HG03354 (cell line): ENCODE data around the gene MPP1.

ENCODE experiments used
- ATAC-seq: cut with Tn5 transposase; IDR thresholded peaks from one replicate; pipeline ENCODE4 v1.9.1; 2021; ENCODE audit warnings: mild to moderate bottlenecking; ENCODE audit not compliant: unreplicated experiment, poor library complexity, severe bottlenecking

The MPP1 gene

GRCh38 chrX:154815274-154815818, 10.1 kb upstream of the MPP1 start:
- ATAC-seq, result no peak

- ATAC-seq, result no peak
Observed at GRCh38 chrX:154813801-154814200, 8.5 kb upstream of the MPP1 start.

GRCh38 chrX:154812341-154813101, 7.2 kb upstream of the MPP1 start:
- ATAC-seq, result no peak

GRCh38 chrX:154809939-154810665, 4.8 kb upstream of the MPP1 start:
- ATAC-seq, result no peak

DNA sequence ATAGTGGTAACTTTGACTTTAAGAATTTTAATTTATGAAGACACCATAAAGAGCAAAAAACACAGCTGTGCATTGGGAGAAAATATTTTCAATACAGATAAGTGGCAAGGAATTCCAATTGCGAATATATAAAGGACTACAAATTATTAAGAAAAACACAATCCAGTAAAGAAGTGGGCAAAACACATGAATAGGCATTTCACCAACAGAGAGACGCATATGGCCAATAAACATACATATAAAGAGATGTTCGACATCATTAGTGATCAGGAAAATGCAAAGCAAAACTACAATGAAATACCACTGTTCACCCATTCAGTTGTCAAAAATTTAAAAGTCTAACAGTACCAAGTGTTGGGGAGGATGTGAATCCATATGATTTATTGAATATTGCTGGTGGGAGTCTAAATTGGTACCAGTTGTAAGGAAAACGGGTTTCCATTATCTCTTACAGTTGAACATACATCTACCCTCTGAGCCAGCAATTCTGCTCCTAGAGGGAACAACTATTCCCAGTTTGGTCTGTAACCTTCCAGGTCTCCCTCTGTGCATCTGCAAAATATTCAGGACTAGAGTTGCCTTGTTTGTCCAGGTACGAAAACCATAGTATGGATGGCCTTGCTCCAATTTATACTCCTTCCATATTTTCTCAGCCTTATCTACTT, 1.7 kb upstream of the MPP1 start:
- ATAC-seq, result no peak

- no peak for ATAC-seq
Observed at GRCh38 chrX:154805696-154806091, 409 bp upstream of the MPP1 start.

- ATAC-seq, result peak; percentile 6
Observed at GRCh38 chrX:154804261-154804956, 876 bp downstream of the MPP1 start.

DNA sequence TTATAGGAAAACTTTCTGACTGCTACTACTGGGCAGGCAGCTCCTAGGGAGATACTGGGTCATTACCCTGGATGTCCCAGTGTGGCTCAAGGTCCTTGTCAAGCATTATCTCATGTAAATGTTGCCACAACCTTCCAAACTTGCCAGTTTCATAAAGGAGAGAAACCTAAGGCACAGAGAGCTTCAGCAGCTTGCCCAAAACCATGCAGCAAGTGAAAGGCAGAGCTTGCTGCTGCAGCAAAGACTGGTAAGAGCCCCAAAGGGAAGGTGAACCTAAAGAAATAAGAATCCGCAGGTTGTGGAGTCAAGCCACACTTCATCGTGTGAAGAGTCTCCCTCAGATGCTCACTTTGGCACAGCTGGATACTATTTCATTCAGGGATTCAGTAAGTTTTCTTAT, 2.3 kb downstream of the MPP1 start:
- ATAC-seq, result no peak

- ATAC-seq, result no peak
Observed at GRCh38 chrX:154800478-154801210, 4.6 kb downstream of the MPP1 start.

DNA sequence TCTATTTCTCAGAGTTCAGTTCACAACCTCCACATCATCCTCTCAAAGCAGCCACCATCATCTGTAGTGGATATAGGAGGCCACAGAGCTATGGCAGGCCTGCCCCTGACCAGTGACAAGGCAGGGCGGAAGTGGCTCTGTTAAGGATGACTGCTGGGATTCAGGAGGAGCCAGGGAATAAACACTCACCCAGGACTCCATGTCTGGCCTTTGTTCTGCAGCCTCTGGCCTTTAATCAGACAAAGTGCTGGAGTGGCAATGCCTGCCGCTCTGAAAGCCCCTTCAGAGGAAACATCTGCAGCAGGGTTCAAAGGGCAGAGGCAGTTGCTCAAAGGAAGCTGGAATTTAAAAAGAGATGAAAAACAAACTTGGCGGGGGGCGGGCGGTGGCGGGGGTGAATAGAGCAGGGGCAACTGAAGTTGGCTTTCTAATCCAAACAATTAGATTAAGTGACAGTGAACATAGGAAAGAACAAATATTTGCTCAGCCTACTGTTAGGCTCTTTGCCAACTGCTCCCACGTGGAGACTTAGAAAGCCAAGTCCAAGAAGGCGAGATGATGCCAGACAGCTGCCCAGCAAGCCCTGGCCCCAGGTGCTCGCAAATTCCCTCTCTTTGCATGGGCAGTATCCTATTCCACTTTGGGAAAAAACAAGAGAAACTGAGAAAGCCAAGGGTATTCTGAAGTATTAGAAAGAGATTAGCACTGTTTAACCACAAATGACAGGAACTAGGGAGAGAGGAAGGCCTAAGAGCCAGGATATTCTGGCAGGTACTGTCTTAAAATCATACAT, 5.5 kb downstream of the MPP1 start:
- ATAC-seq, result no peak

DNA sequence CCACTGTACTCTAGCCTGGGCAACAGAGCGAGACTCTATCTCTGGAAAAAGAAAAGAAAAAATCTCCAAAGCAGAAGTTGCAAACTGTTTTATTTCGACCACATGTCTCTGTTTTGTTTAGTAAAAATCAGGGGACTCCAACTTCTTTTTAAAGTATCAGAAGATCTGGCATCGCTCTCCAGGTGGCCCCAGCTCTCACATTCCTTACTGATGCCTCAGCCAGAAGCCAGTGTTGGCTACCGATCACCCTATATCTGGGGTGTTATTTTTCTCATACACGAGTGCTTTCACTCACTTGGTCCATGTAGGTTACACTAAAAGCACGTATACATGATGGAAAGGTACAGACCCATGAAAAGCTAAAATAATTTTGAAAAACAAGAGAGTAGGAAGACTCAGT, 8.3 kb downstream of the MPP1 start:
- ATAC-seq, result no peak

GRCh38 chrX:154795016-154795415, 10.3 kb downstream of the MPP1 start:
- ATAC-seq, result no peak

DNA sequence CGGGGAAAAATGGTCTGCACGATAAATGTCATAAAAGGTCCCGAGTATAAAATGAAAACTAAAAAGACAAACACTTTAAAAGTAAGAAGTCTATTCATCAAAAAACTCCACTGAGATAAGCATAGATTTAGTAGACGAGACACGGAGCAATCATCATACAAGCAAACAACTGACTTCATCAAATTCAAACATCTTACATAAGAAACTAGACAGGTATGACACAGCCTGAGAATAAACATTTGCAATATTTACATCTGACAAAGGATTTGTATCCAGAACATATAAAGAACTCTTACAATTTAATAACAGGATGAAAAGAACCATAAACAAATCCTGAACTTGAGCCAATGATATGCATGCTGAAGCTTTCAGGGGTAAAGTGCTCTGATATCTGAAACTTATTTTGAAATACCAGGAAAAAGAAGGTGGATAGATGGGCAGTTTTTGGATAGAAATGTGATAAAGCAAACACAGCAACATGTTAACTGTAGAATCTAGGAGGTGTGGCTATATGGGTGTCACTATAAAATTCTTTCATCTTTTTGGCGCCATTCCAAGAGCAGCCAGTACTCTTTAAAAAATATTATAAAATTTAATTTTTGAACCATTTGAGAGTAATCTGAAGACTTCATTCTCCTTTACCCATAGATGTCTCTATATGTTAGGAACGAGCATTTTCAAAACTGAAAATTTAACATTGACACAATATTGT, 12.0 kb downstream of the MPP1 start:
- no peak for ATAC-seq

- ATAC-seq, result no peak
Observed at GRCh38 chrX:154791939-154792338, 13.3 kb downstream of the MPP1 start.

DNA sequence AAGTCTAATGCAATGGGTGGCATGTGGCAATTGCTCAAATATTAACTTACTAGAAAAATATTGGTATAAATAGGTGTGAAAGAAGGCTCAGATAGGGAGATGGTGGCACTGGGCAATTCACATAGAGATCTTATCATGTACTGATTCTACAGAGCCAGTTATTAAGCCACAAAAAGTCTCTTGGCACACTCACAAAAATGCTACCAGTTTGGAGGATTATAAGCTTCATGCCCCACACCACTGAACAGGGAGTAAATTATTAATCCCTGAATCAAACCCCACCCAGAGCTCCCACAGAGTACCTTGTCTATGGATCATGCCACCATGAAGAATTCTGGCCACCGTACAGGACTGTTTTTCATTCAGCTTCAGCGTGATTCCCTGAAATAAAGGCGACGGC, 13.8 kb downstream of the MPP1 start:
- no peak for ATAC-seq

GRCh38 chrX:154785716-154786115, 19.6 kb downstream of the MPP1 start:
- no peak for ATAC-seq

GRCh38 chrX:154784149-154784995, 20.9 kb downstream of the MPP1 start:
- no peak for ATAC-seq
